ENCODE measurements around the gene KIFBP.
"Not testable (repeated sequence)": the region's sequence is repeated elsewhere in the genome, so short reads cannot be mapped to it uniquely, and the experiment has no call there.

KIFBP gene

GRCh38 chr10:69005704-69006485, 17.3 kb downstream of the KIFBP start:
- no peak for DNase-seq (ENCODE audit: low spot score)

GRCh38 chr10:69007260-69007659, 18.7 kb downstream of the KIFBP start:
- no peak for DNase-seq (ENCODE audit: low spot score)

DNA sequence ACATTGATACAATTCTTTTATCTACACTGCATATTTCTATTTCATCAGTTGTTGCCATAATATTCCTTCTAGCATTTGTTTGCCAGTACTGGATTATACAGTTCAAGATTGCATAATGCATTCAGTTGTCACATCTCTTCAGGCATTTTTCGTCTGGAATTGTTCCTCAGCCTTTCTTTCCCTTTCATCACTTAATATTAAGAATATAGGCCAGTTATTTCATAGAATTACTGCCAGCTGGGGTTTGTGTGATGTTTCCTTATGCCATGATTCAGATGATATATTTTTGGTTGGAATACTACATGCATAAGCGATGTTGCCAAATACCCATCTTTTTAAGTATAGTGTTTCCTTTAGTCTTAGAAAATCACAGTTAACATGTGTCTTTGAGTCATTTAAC, 20.8 kb downstream of the KIFBP start:
- no peak for DNase-seq (ENCODE audit: low spot score)

DNA sequence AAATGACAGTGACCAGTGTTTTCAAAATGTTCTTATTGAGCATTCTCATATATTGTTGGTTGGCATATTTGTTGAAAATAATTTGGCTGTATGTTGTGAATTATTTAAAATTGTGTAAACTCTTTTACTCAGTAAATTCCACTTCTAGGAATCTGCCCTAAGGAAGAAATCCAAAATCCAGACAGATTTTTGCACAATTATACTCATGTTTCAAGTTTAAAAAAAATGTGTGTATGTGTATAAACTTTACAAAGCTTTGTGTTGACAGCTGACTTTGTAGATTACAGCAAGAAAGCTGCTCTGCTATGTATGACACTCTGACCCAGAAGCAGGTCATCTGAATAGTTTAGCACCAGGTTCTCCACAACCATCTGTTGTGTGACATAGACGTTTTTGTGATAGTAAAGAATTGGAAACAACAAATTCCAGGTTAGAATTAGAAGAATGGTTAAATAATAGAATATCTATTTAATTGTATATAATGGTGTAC, 21.6 kb downstream of the KIFBP start:
- DNase-seq (ENCODE audit: low spot score) = no peak

DNA sequence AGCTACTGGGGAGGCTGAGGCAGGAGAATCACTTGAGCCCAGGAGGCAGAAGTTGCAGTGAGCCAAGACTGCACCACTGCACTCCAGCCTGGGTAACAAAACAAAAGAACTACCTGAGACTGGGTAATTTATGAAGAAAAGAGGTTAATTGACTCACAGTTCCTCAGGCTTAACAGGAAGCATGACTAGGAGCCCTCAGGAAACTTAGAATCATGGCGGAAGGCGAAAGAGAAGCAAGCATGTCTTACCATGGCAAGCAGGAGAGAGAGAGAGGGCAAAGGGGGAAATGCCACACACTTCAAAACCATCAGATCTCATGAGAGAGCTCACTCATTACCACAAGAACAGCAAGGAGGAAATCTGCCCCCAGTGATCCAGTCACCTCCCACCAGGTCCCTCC, 24.2 kb downstream of the KIFBP start:
- not testable (repeated sequence) for DNase-seq (ENCODE audit: low spot score)

- DNase-seq (ENCODE audit: low spot score) = no peak
Observed at GRCh38 chr10:69014171-69014570, 25.6 kb downstream of the KIFBP start.

DNA sequence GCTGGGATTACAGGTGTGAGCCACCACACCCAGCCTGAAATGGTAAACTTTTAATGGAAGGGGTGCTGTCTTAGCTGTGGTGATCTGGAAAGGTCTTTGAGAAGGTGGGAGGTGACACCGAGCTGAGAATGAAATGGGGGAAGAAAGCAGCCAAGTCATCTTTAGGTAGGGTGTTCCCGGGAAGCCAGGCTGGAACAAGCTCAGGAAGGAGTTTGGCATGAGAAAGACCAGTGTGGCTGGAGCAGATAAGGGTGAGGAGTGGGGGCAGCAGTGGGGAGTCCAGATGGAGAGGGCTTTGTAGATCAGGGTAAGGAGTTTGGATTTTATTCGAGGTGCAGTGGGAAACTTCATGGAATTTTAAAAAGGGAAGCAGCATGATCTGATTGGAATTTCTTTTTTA, 30.0 kb downstream of the KIFBP start:
- DNase-seq (ENCODE audit: low spot score) = no peak

GRCh38 chr10:69022611-69023010, 34.0 kb downstream of the KIFBP start:
- no peak for DNase-seq (ENCODE audit: low spot score)

DNA sequence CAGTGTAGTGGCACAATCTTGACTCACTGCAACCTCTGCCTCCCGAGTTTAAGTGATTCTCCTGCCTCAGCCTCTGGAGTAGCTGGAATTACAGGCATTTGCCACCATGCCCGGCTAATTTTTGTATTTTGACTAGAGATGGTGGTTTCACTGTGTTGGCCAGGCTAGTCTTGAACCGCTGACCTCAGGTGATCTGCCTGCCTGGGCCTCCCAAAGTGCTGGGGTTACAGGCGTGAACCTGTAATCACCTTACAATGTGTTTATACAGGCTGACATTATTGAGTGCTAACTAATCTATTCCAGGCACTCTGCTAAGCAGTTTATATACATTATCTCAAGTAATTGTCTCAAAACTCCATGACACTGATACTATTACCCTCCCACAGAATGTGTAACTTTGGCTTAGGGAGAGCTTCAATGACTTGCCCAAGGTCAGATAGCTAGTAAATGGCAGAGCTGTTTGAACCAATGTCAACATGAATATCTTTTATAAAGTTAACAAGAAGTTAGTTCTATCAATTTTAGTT, 36.8 kb downstream of the KIFBP start:
- no peak for DNase-seq (ENCODE audit: low spot score)

GRCh38 chr10:69033256-69033655, 44.7 kb downstream of the KIFBP start:
- DNase-seq (ENCODE audit: low spot score) = no peak

GRCh38 chr10:69037489-69037888, 48.9 kb downstream of the KIFBP start:
- no peak for DNase-seq (ENCODE audit: low spot score)

- DNase-seq (ENCODE audit: low spot score) = not testable (repeated sequence)
Observed at GRCh38 chr10:69040904-69041303, 52.3 kb downstream of the KIFBP start.

DNA sequence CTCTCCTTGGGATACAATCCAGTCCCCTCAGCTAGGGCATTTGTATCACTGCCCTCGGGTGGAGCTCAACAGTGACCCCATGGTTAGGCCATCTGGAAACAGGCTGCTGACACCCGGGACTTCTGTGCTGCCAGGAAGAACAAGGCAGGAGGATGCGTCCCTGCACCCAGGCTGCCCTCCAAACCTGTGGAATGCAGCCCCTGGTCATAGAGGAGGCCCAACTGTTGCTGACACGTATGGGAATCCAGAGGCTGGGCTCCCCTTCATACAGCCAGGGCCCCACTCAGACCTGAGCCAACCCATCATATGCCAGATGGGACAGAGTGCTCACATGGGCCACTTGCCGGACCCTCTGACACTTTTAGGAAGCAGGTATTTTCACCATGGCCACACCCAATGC, 53.8 kb downstream of the KIFBP start:
- DNase-seq (ENCODE audit: low spot score) = no peak

DNA sequence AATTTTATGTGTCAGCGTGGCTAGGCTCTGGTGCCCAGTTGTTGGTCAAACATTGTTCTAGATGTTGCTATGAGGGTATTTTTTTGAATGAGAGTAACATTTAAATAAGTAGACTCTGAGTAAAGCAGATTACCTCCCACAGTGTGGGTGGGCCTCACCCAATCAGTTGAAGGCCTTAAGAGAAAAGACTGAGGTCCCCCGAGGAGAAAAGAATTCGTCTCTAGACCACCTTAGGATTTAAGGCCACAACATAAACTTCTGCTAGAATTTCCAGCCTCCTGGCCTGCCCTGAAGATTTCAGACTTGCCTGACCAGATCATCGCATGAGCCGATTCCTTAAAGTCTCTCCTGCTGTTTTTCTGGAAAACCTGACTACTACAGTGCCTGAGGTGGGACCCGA, 54.2 kb downstream of the KIFBP start:
- DNase-seq (ENCODE audit: low spot score) = no peak

- no peak for DNase-seq (ENCODE audit: low spot score)
Observed at GRCh38 chr10:69043931-69044531, 55.4 kb downstream of the KIFBP start.

GRCh38 chr10:69044546-69044945, 55.9 kb downstream of the KIFBP start:
- DNase-seq (ENCODE audit: low spot score) = no peak

GRCh38 chr10:69045441-69046300, 57.1 kb downstream of the KIFBP start:
- DNase-seq (ENCODE audit: low spot score) = no peak

DNA sequence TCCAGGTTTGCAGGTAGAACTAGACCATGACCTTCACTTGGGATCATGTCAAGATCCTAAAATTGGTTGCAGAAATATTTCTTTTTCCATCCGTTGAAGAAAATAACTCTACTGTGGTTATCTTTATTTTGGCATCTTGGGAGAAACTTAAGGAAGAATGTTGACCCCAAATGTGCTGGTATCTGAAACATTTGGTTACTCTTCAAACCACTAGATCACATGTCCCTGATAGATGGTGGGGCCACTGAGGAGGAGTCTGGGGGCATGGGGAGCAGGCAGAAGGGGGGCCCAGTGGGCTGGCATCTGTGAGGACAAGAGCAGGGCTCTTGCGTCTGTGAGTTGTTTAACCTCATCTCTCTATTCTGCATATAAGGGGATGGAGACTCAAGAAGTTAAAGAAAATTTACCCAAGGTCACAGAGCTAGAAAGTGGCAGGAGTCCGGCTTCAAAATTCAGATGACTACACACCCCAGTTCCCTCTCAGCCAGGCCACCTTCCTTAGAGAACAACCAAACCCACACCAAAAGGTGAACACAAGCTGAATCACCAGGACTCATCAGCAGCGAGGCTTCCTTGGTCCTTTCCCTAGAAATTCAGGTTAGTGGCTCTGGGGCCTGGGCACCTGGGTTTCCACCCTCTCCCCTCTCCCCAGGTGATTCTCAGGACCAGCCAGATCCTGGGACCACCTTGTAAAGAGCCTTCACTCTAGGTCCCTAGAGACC, 58.7 kb downstream of the KIFBP start:
- no peak for DNase-seq (ENCODE audit: low spot score)

- DNase-seq (ENCODE audit: low spot score) = no peak
Observed at GRCh38 chr10:69048103-69048502, 59.5 kb downstream of the KIFBP start.

DNA sequence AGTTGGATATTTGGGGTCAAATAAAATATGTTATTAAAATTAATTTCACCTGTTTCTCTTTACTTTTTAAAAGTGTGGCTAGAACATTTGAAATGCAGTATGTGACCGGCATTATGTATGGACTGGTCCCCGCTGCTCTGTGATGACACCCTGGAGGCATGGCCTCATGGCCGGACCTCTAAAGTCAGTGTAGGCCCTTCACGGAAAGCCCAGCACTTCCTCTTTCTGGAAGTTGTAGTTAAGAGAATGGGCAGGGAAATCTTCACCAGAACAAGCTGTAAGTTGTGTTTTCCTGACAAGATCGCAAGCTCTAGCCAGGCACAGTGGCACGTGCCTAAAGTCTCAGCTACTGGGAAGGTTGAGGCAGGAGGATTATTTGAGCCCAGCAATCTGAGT, 61.0 kb downstream of the KIFBP start:
- no peak for DNase-seq (ENCODE audit: low spot score)

GRCh38 chr10:69051303-69051702, 62.7 kb downstream of the KIFBP start:
- no peak for DNase-seq (ENCODE audit: low spot score)
